Psoas muscle (tissue), 8 donors: ENCODE data around the gene C10orf53. TPM values are rescaled to one million over a fixed set of nuclear protein-coding genes. Genes with fewer than 3 reads are reported as not detected.

Experiments
- ATAC-seq, 4 donors: fragments of 200-7000 bp; cut with Tn5 transposase; one replicate each; pipeline ENCODE4 v1.9.1; 2020; ENCODE audit warnings: moderate library complexity in 3 of 4, mild to moderate bottlenecking in 2 of 4
- DNase-seq, 2 donors: peaks; one replicate each; pipeline ENCODE4 v3.0.0-alpha.2; 2020
- H3K27ac ChIP-seq: fragments of 200-600 bp; one replicate; pipeline ENCODE4 v1.8.0; 2022
- H3K27me3 ChIP-seq, 3 donors: fragments of 200-600 bp in 1 of 3; one replicate each; pipeline versions ENCODE4 v1.6.1 to v1.8.0; 2013 to 2022; ENCODE audit warnings: low read length in 2 of 3, mild to moderate bottlenecking in 2 of 3, moderate library complexity in 1 of 3; ENCODE audit not compliant: insufficient read depth in 3 of 3
- H3K36me3 ChIP-seq, 2 donors: fragments of 200-600 bp in 1 of 2; one replicate each; pipeline versions ENCODE4 v1.6.1 to v1.8.0; 2013 to 2022; ENCODE audit warnings: low read depth in 1 of 2, mild to moderate bottlenecking in 1 of 2, moderate library complexity in 1 of 2; ENCODE audit not compliant: insufficient read depth in 1 of 2
- H3K4me1 ChIP-seq: fragments of 200-600 bp; one replicate; pipeline ENCODE4 v1.8.0; 2022
- H3K4me3 ChIP-seq: fragments of 200-600 bp; one replicate; pipeline ENCODE4 v1.8.0; 2022; ENCODE audit warnings: mild to moderate bottlenecking
- H3K9me3 ChIP-seq: fragments of 200-600 bp; one replicate; pipeline ENCODE4 v1.8.0; 2022
- WGBS, 3 donors: extraction: QIAGEN DNeasy Blood & Tissue Kit; methylation state at CpG; one replicate each; pipeline versions ENCODE4 v1.1.6 to v1.1.7; 2013; 5-methylcytosine and 5-hydroxymethylcytosine counted together
- intact Hi-C, 2 donors: fragments of 100-400 bp; cut with DNase I; formaldehyde crosslinking; loops; one replicate each; pipeline versions ENCODE4 v1.11.0 to v1.14.2; 2022
- polyA plus RNA-seq, 3 donors: library from polyadenylated mRNA; stranded (reverse); fragments of 200-250 nt; gene quantifications; one replicate each; pipeline ENCODE4 v1.2.3, GENCODE V29; 2013
- total RNA-seq, 4 donors: library from RNA; stranded (reverse); fragmentation: NEBNext Ultra II Directional in 2 of 4; extraction: Animal tissue kit (Norgen Biotek cat#: 25700) in 2 of 4; gene quantifications; one replicate each; pipeline versions ENCODE4 v1.2.1 to v1.2.4, GENCODE V29; 2021 to 2023
- TF ChIP-seq, protein P1 (sequence below): fragments of 200-600 bp; IDR thresholded peaks from one replicate; pipeline ENCODE4 v1.8.0; 2022; ENCODE audit warnings: antibody characterized with exemption
- donor health status: healthy with polysubstance abuse.
- donor health status: DM: no; HTN: no; CAD: no; lungs with moderate emphysema.
- donor health status: Bipolar disorder and iron deficiency.
- donor health status: healthy.
- donor health status: DM: yes; HTN: yes; CAD: no.
- donor health status: DM: no; HTN: no; CAD: no.
- donor health status: DM: no; HTN: no; CAD: no.
- donor health status: DM: yes; HTN: yes; CAD: no.

The C10orf53 gene
- total and polyA plus RNA-seq, 7 donors = not detected

DNA sequence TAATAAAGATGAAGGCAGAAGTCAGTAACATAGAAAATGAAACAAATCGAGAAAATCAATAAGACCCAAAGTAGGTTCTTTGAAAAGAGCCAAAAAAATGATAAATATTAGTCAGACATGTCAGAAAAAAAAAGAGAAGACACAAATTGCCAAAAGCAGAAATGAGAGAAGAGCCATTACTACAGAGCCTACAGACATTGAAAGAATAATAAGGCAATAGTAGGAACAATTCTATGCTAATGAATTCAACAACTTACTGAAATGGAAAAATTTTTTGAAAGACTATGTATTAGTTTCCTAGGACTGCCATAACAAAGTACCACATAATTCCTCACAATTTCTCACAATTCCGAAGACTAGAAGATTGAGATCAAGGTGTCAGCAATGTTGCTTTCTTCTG, 47.1 kb downstream of the C10orf53 start:
- 59 to 61% (median 61%) methylated on average over 2 of the region's 2 CpGs for WGBS, 3 donors

DNA sequence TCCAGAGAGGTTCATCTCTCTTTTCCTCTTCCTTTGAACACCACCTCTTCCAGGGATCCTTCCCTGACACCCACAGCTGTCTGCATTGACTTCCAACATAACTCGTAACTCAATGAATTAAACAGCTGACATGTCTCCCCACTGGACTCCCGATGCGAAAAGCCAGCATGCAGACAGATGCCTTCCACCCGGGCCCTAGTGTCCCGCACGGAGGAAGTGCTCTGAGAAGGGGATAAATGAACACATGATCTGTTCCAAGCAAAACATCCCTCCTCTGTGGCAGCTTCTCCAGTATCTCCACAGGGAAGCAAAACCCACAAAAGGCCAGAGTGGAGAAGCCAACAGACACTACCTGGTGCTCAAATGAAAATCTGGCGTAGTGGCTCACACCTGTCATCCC, 54.4 kb downstream of the C10orf53 start:
- Histone ChIP-seq H3K27ac (no peak overlapping the region), H3K27me3 (no peaks in the 10 kb centered on the region), H3K36me3 (no peaks in the 10 kb centered on the region), H3K4me1 (no peaks in the 10 kb centered on the region), H3K9me3 (no peaks in the 10 kb centered on the region), H3K4me3 (no peak overlapping the region)
- 26 to 42% (median 34%) methylated on average over 7 of the region's 7 CpGs for WGBS, 3 donors
- DNase-seq (no peak), ATAC-seq (no peak)
- TF ChIP-seq, protein P1, sequence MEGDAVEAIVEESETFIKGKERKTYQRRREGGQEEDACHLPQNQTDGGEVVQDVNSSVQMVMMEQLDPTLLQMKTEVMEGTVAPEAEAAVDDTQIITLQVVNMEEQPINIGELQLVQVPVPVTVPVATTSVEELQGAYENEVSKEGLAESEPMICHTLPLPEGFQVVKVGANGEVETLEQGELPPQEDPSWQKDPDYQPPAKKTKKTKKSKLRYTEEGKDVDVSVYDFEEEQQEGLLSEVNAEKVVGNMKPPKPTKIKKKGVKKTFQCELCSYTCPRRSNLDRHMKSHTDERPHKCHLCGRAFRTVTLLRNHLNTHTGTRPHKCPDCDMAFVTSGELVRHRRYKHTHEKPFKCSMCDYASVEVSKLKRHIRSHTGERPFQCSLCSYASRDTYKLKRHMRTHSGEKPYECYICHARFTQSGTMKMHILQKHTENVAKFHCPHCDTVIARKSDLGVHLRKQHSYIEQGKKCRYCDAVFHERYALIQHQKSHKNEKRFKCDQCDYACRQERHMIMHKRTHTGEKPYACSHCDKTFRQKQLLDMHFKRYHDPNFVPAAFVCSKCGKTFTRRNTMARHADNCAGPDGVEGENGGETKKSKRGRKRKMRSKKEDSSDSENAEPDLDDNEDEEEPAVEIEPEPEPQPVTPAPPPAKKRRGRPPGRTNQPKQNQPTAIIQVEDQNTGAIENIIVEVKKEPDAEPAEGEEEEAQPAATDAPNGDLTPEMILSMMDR = no peak
- intact Hi-C loops = no loop called here

More for the DNA sequence above, 47.1 kb downstream of the C10orf53 start:
- Histone ChIP-seq H3K27me3 (no peaks in the 10 kb centered on the region), H3K4me1 (no peaks in the 10 kb centered on the region), H3K27ac (no peak overlapping the region), H3K36me3 (no peaks in the 10 kb centered on the region), H3K4me3 (no peak overlapping the region), H3K9me3 (peaks cover 14% of the 10 kb centered on the region)
- intact Hi-C loops = no loop called here
- TF ChIP-seq, protein P1 = no peak
- DNase-seq (no peak), ATAC-seq (no peak)

DNA sequence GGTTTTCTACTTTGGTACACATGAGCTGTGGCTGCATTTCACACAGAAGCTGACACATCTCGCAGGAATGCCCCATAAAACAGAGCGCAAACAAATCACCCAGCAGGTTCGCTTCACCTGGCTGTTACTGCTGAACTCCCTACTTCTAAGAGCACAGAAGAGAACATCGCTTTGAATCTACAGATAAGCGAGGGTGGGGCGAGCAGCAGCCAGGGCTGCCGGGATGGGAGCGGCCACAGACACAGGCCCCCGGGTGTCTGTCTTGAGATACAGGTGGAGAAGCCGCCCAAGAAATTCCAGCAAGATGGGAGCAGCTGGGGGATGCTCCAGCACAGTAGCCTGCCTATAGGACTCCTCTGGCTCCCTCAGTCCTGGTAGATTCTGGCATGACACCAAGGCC, 55.2 kb downstream of the C10orf53 start:
- H3K27ac ChIP-seq = no peak overlapping the region
- ATAC-seq (no peak), DNase-seq (no peak)
- 63 to 79% (median 69%) methylated on average over 10 of the region's 10 CpGs for WGBS, 3 donors
- no peaks in the 10 kb centered on the region for H3K36me3 ChIP-seq
- no peaks in the 10 kb centered on the region for H3K9me3 ChIP-seq
- H3K4me1 ChIP-seq = no peaks in the 10 kb centered on the region
- H3K27me3 ChIP-seq = no peaks in the 10 kb centered on the region
- intact Hi-C loops = no loop called here
- TF ChIP-seq, protein P1 = no peak
- H3K4me3 ChIP-seq = no peak overlapping the region

DNA sequence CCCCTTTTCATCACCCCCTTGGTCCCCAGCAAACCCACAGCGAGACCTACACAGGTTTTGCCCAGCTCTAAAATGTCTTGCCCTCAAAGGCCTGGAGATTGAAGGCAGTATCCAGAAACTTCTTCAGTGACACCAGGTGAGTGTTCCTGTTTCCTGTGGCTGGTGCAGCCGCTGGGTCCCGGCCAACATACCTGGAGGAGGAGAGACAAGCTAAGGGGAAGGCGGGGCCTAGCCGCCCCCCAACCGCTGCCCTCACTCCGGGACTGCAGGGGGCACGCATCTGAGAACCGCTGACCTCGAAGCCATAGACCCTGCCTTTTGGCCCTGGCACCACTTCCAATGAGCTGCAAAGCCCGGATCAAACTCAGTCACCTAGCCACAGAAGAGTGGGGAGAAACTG, 55.7 kb downstream of the C10orf53 start:
- intact Hi-C loops = no loop called here
- TF ChIP-seq, protein P1 = no peak
- Histone ChIP-seq H3K4me3 (no peak overlapping the region), H3K27me3 (no peaks in the 10 kb centered on the region), H3K36me3 (no peaks in the 10 kb centered on the region), H3K27ac (no peak overlapping the region), H3K9me3 (no peaks in the 10 kb centered on the region), H3K4me1 (no peaks in the 10 kb centered on the region)
- no peak for DNase-seq
- no peak for ATAC-seq
- WGBS, 3 donors = 60 to 70% (median 63%) methylated on average over 11 of the region's 11 CpGs

DNA sequence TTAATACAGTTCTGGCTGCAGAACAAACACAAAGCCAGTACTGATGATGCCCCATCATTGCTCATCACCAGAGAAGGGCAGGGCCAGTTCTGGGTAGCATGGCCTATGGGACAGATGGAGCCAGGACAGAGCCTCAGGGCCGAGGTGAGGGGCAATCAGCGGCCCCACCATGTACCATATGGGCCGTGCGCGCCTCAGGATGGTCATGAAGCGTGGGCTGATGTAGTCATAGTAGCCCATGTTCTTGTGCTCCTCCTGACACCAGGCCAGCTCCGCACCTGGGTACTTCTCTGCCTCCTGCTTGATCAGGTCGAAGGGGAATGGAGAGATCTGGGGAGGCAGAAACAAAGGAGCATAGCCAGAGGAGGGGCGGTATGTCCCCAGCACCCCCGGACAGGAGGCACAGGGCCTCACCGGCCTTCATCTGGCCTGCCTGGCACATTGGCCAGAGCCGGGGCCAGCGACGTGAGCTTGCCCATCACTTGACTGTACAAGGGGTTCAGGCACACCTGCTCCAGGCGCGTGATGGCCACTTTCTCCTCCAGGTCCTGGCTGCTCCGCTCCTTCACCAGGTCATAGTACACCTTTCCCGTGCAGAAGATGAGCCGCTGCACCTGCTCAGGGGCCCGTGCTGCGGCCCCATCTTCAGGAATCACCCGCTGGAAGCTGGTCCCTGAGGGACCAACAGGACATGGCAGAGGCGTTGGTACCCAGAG, 56.6 kb downstream of the C10orf53 start:
- TF ChIP-seq, protein P1 = no peak
- intact Hi-C loops = no loop called here
- no peak for DNase-seq
- WGBS, 3 donors = 89 to 90% (median 90%) methylated on average over 23 of the region's 23 CpGs
- no peaks in the 10 kb centered on the region for H3K9me3 ChIP-seq
- H3K36me3 ChIP-seq = no peaks in the 10 kb centered on the region
- no peak for ATAC-seq
- H3K27ac ChIP-seq = no peak overlapping the region
- no peaks in the 10 kb centered on the region for H3K27me3 ChIP-seq
- no peaks in the 10 kb centered on the region for H3K4me1 ChIP-seq
- no peak overlapping the region for H3K4me3 ChIP-seq
